HEK293 (cell line): Measurements from ENCODE around the gene OTUD1.
A peak's percentile ranks its signal among the peaks of the same experiment; 100 is the strongest.
"Not testable (repeated sequence)": the region's sequence is repeated elsewhere in the genome, so short reads cannot be mapped to it uniquely, and the experiment has no call there.

Source experiments
- CTCF ChIA-PET: fragments of 350-600 bp; formaldehyde crosslinking; extraction: SDS; loops from one replicate; lab custom pipeline; 2021; ENCODE audit warnings: antibody characterized with exemption; lab: Yijun Ruan, JAX
- POLR2A ChIA-PET: fragments of 300-600 bp; formaldehyde crosslinking; extraction: SDS; loops from one replicate; lab custom pipeline; 2020; ENCODE audit warnings: antibody characterized with exemption, inconsistent platforms; lab: Yijun Ruan, JAX
- H3K27ac ChIP-seq: fragments of 200-500 bp; sonication (Bioruptor generic); 2 replicates; pipeline ENCODE4 v1.5.1; 2014; ENCODE audit warnings: low read depth, low read length, control low read depth, inconsistent platforms; ENCODE audit errors: extremely low read depth
- H3K36me3 ChIP-seq, 2 experiments: fragments of 200-500 bp in 1 of 2; sonication (Bioruptor generic) in 1 of 2; 1 replicate in 1 of 2; 2 replicates in 1 of 2; pipeline ENCODE4 v1.5.1; 2014 to 2017; ENCODE audit warnings: inconsistent platforms in 2 of 2, low read length in 2 of 2; ENCODE audit not compliant: control insufficient read depth in 2 of 2, insufficient read depth in 1 of 2
- H3K4me1 ChIP-seq: fragments of 200-500 bp; sonication (Bioruptor generic); 2 replicates; pipeline ENCODE4 v1.5.1; 2014; ENCODE audit warnings: mild to moderate bottlenecking, low read length, inconsistent platforms; ENCODE audit not compliant: control insufficient read depth, insufficient read depth
- H3K4me3 ChIP-seq: 2 replicates; pipeline ENCODE4 v1.5.1; 2011; ENCODE audit warnings: low read depth, mild to moderate bottlenecking, control low read depth, low read length, moderate library complexity
- H3K9me3 ChIP-seq: fragments of 200-500 bp; sonication (Bioruptor generic); 2 replicates; pipeline ENCODE4 v1.5.1; 2014; ENCODE audit warnings: low read depth, low read length, inconsistent platforms; ENCODE audit not compliant: control insufficient read depth, insufficient read depth
- GLIS2 ChIP-seq: fragments of 450-650 bp; formaldehyde crosslinking; IDR thresholded peaks from 2 replicates; pipeline ENCODE4 v1.5.1; 2016; ENCODE audit warnings: missing biosample characterization, missing genetic modification characterization
- KLF10 ChIP-seq: fragments of 450-650 bp; IDR thresholded peaks from 2 replicates; pipeline ENCODE4 v1.5.1; 2018; ENCODE audit warnings: missing biosample characterization, mild to moderate bottlenecking, missing genetic modification characterization
- KLF9 ChIP-seq: fragments of 450-650 bp; formaldehyde crosslinking; IDR thresholded peaks from 2 replicates; pipeline ENCODE4 v1.5.1; 2016; ENCODE audit warnings: missing biosample characterization, missing genetic modification characterization, low read depth
- SP2 ChIP-seq: fragments of 450-650 bp; formaldehyde crosslinking; IDR thresholded peaks from 2 replicates; pipeline ENCODE4 v1.5.1; 2016; ENCODE audit warnings: missing biosample characterization, missing genetic modification characterization
- ZBTB20 ChIP-seq: fragments of 450-650 bp; formaldehyde crosslinking; IDR thresholded peaks from 2 replicates; pipeline ENCODE4 v1.5.1; 2016; ENCODE audit warnings: missing biosample characterization, missing genetic modification characterization
- ZBTB7A ChIP-seq: fragments of 450-650 bp; formaldehyde crosslinking; IDR thresholded peaks from 2 replicates; pipeline ENCODE4 v1.5.1; 2016; ENCODE audit warnings: low read depth, missing biosample characterization, missing genetic modification characterization
- ZEB2 ChIP-seq: fragments of 450-650 bp; formaldehyde crosslinking; IDR thresholded peaks from 2 replicates; pipeline ENCODE4 v1.5.1; 2016; ENCODE audit warnings: missing biosample characterization, missing genetic modification characterization
- ZFHX2 ChIP-seq: fragments of 450-650 bp; formaldehyde crosslinking; conservative IDR thresholded peaks from 2 replicates; pipeline ENCODE4 v1.5.1; 2016; ENCODE audit warnings: missing biosample characterization, missing genetic modification characterization
- ZNF335 ChIP-seq: fragments of 450-650 bp; formaldehyde crosslinking; conservative IDR thresholded peaks from 2 replicates; pipeline ENCODE4 v1.5.1; 2016; ENCODE audit warnings: missing biosample characterization, missing genetic modification characterization
- ZNF600 ChIP-seq: fragments of 450-650 bp; formaldehyde crosslinking; IDR thresholded peaks from 2 replicates; pipeline ENCODE4 v1.5.1; 2016; ENCODE audit warnings: missing biosample characterization, missing genetic modification characterization
- ZNF629 ChIP-seq: fragments of 450-650 bp; formaldehyde crosslinking; IDR thresholded peaks from 2 replicates; pipeline ENCODE4 v1.5.1; 2017; ENCODE audit warnings: missing biosample characterization, missing genetic modification characterization
- ZSCAN30 ChIP-seq: fragments of 450-650 bp; IDR thresholded peaks from 2 replicates; pipeline ENCODE4 v1.5.1; 2018; ENCODE audit warnings: missing biosample characterization, mild to moderate bottlenecking, missing genetic modification characterization, moderate library complexity
- TF ChIP-seq, protein P1 (sequence below): fragments of 450-650 bp; formaldehyde crosslinking; IDR thresholded peaks from 2 replicates; pipeline ENCODE4 v1.5.1; 2016; ENCODE audit warnings: missing biosample characterization, missing genetic modification characterization
- TF ChIP-seq, protein P2 (sequence below): fragments of 450-650 bp; formaldehyde crosslinking; IDR thresholded peaks from 2 replicates; pipeline ENCODE4 v1.5.1; 2016; ENCODE audit warnings: missing biosample characterization, missing genetic modification characterization
- TF ChIP-seq, protein P3 (sequence below): fragments of 450-650 bp; formaldehyde crosslinking; IDR thresholded peaks from 2 replicates; pipeline ENCODE4 v1.5.1; 2016; ENCODE audit warnings: missing biosample characterization, missing genetic modification characterization
- TF ChIP-seq, protein P4 (sequence below): fragments of 450-650 bp; formaldehyde crosslinking; IDR thresholded peaks from 2 replicates; pipeline ENCODE4 v1.5.1; 2016; ENCODE audit warnings: missing biosample characterization, missing genetic modification characterization, borderline replicate concordance
- TF ChIP-seq, protein P5 (sequence below): fragments of 450-650 bp; formaldehyde crosslinking; IDR thresholded peaks from 2 replicates; pipeline ENCODE4 v1.5.1; 2016; ENCODE audit warnings: missing biosample characterization, missing genetic modification characterization
- TF ChIP-seq, protein P6 (sequence below): fragments of 450-650 bp; formaldehyde crosslinking; IDR thresholded peaks from 2 replicates; pipeline ENCODE4 v1.5.1; 2016; ENCODE audit warnings: missing biosample characterization, missing genetic modification characterization
- TF ChIP-seq, protein P7 (sequence below): fragments of 450-650 bp; formaldehyde crosslinking; IDR thresholded peaks from 2 replicates; pipeline ENCODE4 v1.5.1; 2016; ENCODE audit warnings: missing biosample characterization, missing genetic modification characterization

OTUD1 gene

DNA sequence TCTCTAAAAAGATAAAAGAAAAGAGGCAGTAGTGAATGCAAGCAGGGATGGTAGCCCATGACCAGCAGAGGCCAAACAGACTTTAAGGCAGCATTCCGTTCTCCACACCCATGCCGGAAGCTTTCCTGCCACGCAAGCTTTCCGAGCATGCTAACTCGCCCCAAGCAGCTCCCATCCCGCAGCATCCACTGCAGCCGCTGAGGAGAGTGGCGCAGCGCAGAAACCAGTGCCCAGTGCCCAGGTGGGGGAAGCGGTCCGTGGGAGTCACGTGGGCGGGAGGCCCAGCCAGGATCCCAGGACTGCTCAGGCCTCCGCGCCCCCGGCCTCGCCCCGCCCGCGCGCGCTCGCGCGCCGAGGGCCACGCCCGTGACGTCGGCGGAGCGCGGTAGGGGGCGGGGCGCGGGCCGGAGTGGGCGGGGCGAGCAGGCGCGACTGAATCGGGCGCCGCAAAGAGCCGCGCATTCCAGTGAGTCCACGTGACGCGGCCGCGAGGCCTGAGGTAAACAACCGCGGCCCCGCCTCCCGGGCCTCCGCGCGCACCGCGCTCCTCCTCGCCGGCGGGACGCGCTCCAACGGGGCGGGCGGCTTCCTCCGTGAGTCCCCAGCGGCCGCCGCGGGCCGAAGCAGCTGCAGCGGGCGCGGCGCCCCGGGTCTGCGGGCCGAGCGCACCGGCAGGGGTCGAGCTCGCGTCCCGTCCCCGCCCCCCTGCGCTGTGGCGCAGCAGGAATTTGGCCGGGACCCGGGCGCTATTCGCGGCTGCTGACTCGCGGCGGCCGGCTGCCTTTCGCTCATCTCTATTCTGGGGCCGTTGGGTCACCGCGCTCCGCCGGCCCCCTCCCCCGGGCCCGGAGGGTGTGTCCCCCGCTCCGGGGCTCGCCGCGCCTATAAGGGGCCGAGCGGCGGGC, at the start of gene OTUD1 (continued):
- TF ChIP-seq, protein P1, sequence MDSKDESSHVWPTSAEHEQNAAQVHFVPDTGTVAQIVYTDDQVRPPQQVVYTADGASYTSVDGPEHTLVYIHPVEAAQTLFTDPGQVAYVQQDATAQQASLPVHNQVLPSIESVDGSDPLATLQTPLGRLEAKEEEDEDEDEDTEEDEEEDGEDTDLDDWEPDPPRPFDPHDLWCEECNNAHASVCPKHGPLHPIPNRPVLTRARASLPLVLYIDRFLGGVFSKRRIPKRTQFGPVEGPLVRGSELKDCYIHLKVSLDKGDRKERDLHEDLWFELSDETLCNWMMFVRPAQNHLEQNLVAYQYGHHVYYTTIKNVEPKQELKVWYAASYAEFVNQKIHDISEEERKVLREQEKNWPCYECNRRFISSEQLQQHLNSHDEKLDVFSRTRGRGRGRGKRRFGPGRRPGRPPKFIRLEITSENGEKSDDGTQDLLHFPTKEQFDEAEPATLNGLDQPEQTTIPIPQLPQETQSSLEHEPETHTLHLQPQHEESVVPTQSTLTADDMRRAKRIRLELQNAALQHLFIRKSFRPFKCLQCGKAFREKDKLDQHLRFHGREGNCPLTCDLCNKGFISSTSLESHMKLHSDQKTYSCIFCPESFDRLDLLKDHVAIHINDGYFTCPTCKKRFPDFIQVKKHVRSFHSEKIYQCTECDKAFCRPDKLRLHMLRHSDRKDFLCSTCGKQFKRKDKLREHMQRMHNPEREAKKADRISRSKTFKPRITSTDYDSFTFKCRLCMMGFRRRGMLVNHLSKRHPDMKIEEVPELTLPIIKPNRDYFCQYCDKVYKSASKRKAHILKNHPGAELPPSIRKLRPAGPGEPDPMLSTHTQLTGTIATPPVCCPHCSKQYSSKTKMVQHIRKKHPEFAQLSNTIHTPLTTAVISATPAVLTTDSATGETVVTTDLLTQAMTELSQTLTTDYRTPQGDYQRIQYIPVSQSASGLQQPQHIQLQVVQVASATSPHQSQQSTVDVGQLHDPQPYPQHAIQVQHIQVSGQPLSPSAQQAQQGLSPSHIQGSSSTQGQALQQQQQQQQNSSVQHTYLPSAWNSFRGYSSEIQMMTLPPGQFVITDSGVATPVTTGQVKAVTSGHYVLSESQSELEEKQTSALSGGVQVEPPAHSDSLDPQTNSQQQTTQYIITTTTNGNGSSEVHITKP = peak; percentile 68
- peak; percentile 91; the same call in 1 of the 2 replicates for TF ChIP-seq KLF10
- TF ChIP-seq ZSCAN30 (tag by site-specific recombination) = 0 out of 2 replicates have a peak, but pooled peaks have one; percentile 30
- TF ChIP-seq, protein P2, sequence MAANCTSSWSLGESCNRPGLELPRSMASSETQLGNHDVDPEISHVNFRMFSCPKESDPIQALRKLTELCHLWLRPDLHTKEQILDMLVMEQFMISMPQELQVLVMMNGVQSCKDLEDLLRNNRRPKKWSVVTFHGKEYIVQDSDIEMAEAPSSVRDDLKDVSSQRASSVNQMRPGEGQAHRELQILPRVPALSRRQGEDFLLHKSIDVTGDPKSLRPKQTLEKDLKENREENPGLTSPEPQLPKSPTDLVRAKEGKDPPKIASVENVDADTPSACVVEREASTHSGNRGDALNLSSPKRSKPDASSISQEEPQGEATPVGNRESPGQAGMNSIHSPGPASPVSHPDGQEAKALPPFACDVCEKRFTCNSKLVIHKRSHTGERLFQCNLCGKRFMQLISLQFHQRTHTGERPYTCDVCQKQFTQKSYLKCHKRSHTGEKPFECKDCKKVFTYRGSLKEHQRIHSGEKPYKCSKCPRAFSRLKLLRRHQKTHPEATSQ (tag by site-specific recombination) = no peak
- peak; percentile 34 for TF ChIP-seq SP2 (tag by site-specific recombination)
- TF ChIP-seq, protein P3, sequence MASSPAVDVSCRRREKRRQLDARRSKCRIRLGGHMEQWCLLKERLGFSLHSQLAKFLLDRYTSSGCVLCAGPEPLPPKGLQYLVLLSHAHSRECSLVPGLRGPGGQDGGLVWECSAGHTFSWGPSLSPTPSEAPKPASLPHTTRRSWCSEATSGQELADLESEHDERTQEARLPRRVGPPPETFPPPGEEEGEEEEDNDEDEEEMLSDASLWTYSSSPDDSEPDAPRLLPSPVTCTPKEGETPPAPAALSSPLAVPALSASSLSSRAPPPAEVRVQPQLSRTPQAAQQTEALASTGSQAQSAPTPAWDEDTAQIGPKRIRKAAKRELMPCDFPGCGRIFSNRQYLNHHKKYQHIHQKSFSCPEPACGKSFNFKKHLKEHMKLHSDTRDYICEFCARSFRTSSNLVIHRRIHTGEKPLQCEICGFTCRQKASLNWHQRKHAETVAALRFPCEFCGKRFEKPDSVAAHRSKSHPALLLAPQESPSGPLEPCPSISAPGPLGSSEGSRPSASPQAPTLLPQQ (tag by site-specific recombination) = 0 out of 2 replicates have a peak, but pooled peaks have one; percentile 29
- TF ChIP-seq ZBTB7A (tag by site-specific recombination) = no peak
- TF ChIP-seq ZEB2 (tag by site-specific recombination) = peak; percentile 53; the same call in 1 of the 2 replicates
- TF ChIP-seq, protein P4, sequence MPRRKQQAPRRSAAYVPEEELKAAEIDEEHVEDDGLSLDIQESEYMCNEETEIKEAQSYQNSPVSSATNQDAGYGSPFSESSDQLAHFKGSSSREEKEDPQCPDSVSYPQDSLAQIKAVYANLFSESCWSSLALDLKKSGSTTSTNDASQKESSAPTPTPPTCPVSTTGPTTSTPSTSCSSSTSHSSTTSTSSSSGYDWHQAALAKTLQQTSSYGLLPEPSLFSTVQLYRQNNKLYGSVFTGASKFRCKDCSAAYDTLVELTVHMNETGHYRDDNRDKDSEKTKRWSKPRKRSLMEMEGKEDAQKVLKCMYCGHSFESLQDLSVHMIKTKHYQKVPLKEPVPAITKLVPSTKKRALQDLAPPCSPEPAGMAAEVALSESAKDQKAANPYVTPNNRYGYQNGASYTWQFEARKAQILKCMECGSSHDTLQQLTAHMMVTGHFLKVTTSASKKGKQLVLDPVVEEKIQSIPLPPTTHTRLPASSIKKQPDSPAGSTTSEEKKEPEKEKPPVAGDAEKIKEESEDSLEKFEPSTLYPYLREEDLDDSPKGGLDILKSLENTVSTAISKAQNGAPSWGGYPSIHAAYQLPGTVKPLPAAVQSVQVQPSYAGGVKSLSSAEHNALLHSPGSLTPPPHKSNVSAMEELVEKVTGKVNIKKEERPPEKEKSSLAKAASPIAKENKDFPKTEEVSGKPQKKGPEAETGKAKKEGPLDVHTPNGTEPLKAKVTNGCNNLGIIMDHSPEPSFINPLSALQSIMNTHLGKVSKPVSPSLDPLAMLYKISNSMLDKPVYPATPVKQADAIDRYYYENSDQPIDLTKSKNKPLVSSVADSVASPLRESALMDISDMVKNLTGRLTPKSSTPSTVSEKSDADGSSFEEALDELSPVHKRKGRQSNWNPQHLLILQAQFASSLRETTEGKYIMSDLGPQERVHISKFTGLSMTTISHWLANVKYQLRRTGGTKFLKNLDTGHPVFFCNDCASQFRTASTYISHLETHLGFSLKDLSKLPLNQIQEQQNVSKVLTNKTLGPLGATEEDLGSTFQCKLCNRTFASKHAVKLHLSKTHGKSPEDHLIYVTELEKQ (tag by site-specific recombination) = no peak
- 0 out of 2 replicates have a peak, but pooled peaks have one; percentile 34 for TF ChIP-seq ZNF600 (tag by site-specific recombination)
- TF ChIP-seq, protein P5, sequence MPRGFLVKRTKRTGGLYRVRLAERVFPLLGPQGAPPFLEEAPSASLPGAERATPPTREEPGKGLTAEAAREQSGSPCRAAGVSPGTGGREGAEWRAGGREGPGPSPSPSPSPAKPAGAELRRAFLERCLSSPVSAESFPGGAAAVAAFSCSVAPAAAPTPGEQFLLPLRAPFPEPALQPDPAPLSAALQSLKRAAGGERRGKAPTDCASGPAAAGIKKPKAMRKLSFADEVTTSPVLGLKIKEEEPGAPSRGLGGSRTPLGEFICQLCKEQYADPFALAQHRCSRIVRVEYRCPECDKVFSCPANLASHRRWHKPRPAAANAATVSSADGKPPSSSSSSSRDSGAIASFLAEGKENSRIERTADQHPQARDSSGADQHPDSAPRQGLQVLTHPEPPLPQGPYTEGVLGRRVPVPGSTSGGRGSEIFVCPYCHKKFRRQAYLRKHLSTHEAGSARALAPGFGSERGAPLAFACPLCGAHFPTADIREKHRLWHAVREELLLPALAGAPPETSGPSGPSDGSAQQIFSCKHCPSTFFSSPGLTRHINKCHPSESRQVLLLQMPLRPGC = 0 out of 2 replicates have a peak, but pooled peaks have one; percentile 55
- peak; percentile 68 for TF ChIP-seq KLF9 (tag by site-specific recombination)
- TF ChIP-seq, protein P6, sequence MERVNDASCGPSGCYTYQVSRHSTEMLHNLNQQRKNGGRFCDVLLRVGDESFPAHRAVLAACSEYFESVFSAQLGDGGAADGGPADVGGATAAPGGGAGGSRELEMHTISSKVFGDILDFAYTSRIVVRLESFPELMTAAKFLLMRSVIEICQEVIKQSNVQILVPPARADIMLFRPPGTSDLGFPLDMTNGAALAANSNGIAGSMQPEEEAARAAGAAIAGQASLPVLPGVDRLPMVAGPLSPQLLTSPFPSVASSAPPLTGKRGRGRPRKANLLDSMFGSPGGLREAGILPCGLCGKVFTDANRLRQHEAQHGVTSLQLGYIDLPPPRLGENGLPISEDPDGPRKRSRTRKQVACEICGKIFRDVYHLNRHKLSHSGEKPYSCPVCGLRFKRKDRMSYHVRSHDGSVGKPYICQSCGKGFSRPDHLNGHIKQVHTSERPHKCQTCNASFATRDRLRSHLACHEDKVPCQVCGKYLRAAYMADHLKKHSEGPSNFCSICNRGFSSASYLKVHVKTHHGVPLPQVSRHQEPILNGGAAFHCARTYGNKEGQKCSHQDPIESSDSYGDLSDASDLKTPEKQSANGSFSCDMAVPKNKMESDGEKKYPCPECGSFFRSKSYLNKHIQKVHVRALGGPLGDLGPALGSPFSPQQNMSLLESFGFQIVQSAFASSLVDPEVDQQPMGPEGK = peak; percentile 53
- peak; percentile 52 for TF ChIP-seq ZNF335 (tag by site-specific recombination)
- TF ChIP-seq GLIS2 = peak; percentile 54
- 0 out of 2 replicates have a peak, but pooled peaks have one; percentile 22 for TF ChIP-seq ZNF629 (tag by site-specific recombination)
- peak; percentile 48; the same call in 1 of the 2 replicates for TF ChIP-seq ZBTB20 (tag by site-specific recombination)
- TF ChIP-seq, protein P7, sequence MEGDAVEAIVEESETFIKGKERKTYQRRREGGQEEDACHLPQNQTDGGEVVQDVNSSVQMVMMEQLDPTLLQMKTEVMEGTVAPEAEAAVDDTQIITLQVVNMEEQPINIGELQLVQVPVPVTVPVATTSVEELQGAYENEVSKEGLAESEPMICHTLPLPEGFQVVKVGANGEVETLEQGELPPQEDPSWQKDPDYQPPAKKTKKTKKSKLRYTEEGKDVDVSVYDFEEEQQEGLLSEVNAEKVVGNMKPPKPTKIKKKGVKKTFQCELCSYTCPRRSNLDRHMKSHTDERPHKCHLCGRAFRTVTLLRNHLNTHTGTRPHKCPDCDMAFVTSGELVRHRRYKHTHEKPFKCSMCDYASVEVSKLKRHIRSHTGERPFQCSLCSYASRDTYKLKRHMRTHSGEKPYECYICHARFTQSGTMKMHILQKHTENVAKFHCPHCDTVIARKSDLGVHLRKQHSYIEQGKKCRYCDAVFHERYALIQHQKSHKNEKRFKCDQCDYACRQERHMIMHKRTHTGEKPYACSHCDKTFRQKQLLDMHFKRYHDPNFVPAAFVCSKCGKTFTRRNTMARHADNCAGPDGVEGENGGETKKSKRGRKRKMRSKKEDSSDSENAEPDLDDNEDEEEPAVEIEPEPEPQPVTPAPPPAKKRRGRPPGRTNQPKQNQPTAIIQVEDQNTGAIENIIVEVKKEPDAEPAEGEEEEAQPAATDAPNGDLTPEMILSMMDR = peak; percentile 51; the same call in 1 of the 2 replicates
- peak; percentile 96 for TF ChIP-seq ZFHX2

DNA sequence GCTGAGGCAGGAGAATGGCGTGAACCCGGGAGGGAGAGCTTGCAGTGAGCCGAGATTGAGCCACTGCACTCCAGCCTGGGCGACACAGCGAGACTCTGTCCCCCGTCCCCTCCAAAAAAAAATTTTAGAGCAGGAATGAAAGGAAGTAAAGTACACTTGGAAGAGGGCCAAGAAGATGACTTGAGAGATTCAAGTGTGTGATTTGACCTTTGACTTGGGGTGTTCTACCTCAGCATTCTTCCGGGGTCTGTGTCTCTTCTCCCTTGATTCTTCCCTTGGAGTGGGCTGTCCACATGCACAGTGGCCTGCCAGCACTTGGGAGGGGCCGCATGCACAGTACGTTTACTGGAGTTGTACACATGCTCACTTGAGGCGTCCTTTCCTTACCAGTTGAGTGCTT, 48.5 kb upstream of the OTUD1 start:
- CTCF ChIA-PET, H3K27ac ChIP-seq, H3K4me3 ChIP-seq, H3K9me3 ChIP-seq, H3K36me3 ChIP-seq, POLR2A ChIA-PET, H3K4me1 ChIP-seq: not testable (repeated sequence)
